SK-N-MC (cell line): ENCODE measurements around the gene USP40.

ENCODE experiments used
- EZH2 ChIP-seq: fragments of 200-600 bp; sonication (generic); IDR thresholded peaks from one replicate; pipeline ENCODE4 v1.6.1; 2017; ENCODE audit warnings: antibody characterized with exemption
- POLR2AphosphoS5 ChIP-seq: IDR thresholded peaks from 2 replicates; pipeline ENCODE4 v1.6.1; 2012; ENCODE audit warnings: mild to moderate bottlenecking, low read depth, low read length, borderline replicate concordance

GRCh38 chr2:233471291-233472035, 95.1 kb downstream of the USP40 start:
- no peak for TF ChIP-seq EZH2
- TF ChIP-seq POLR2AphosphoS5, result no peak
